ENCODE data around the gene ZSCAN25.
"Not testable (repeated sequence)": the region's sequence is repeated elsewhere in the genome, so short reads cannot be mapped to it uniquely, and the experiment has no call there.

ZSCAN25 gene

GRCh38 chr7:99652671-99653070 is 35.9 kb downstream of the ZSCAN25 start:
- no peak for DNase-seq

GRCh38 chr7:99653269-99653668 is 36.5 kb downstream of the ZSCAN25 start:
- DNase-seq = not testable (repeated sequence)

GRCh38 chr7:99653754-99654153 is 37.0 kb downstream of the ZSCAN25 start:
- no peak for DNase-seq

- not testable (repeated sequence) for DNase-seq
Observed at GRCh38 chr7:99654626-99655025, 37.9 kb downstream of the ZSCAN25 start.

GRCh38 chr7:99657879-99658278 is 41.1 kb downstream of the ZSCAN25 start:
- DNase-seq = not testable (repeated sequence)

GRCh38 chr7:99665312-99666012 is 48.7 kb downstream of the ZSCAN25 start:
- DNase-seq = no peak

- no peak for DNase-seq
Observed at GRCh38 chr7:99666013-99666395, 49.3 kb downstream of the ZSCAN25 start.

- no peak for DNase-seq
Observed at GRCh38 chr7:99667179-99667578, 50.4 kb downstream of the ZSCAN25 start.

- DNase-seq = no peak
Observed at GRCh38 chr7:99668541-99668940, 51.8 kb downstream of the ZSCAN25 start.

- DNase-seq = no peak
Observed at GRCh38 chr7:99669782-99670181, 53.0 kb downstream of the ZSCAN25 start.

- DNase-seq = no peak
Observed at GRCh38 chr7:99672573-99672972, 55.8 kb downstream of the ZSCAN25 start.

GRCh38 chr7:99674995-99675742 is 58.4 kb downstream of the ZSCAN25 start:
- no peak for DNase-seq

GRCh38 chr7:99677013-99677647 is 60.4 kb downstream of the ZSCAN25 start:
- DNase-seq = no peak

GRCh38 chr7:99677648-99678045 is 60.9 kb downstream of the ZSCAN25 start:
- DNase-seq = no peak

GRCh38 chr7:99679032-99679399 is 62.3 kb downstream of the ZSCAN25 start:
- no peak for DNase-seq

- peak; percentile 44 for DNase-seq
Observed at GRCh38 chr7:99679400-99680191, 62.9 kb downstream of the ZSCAN25 start, which contains the start of gene CYP3A5. TSS of gene CYP3A5 (minus strand) at chr7:99679996. CDS start at chr7:99679896, 100 bp downstream.

Data from femur (tissue), 1 donor.